ENCODE measurements around the gene USP33. TPM values are rescaled to one million over a fixed set of nuclear protein-coding genes. Genes with fewer than 3 reads are reported as not detected.
A peak's percentile ranks its signal among the peaks of the same experiment; 100 is the strongest.
"Not testable (repeated sequence)": the region's sequence is repeated elsewhere in the genome, so short reads cannot be mapped to it uniquely, and the experiment has no call there.

Gene USP33
- total and polyA plus RNA-seq, 3 experiments from 2014 or later = 38.9 to 43.1 (median 41.8) TPM

- peaks cover 49% of the 10 kb centered on the region for H3K4me1 ChIP-seq (ENCODE audit: insufficient read depth, low read length)
- H3K27me3 Mint-ChIP-seq = no peaks in the 10 kb centered on the region
- no peak overlapping the region for H3K4me3 ChIP-seq (ENCODE audit: low read length)
These were observed 2.5 kb downstream of the USP33 start for GRCh38 chr1:77757066-77757584.

GRCh38 chr1:77756052-77756754 is 3.4 kb downstream of the USP33 start:
- Histone ChIP-seq H3K27ac (ENCODE audit: low read depth, low read length) (no peak overlapping the region), H3K27me3 (ENCODE audit: insufficient read depth, low read length, poor library complexity, severe bottlenecking) (no peaks in the 10 kb centered on the region), H3K4me3 (ENCODE audit: low read length) (no peak overlapping the region), H3K36me3 (ENCODE audit: insufficient read depth, low read length) (no peaks in the 10 kb centered on the region), H3K9me3 (ENCODE audit: low read length) (no peaks in the 10 kb centered on the region), H3K4me1 (ENCODE audit: insufficient read depth, low read length) (peaks cover 51% of the 10 kb centered on the region)
- Mint-ChIP-seq H3K27me3 (no peaks in the 10 kb centered on the region), H3K27ac (peak overlapping the region; percentile 9 to 81 (median 50)), H3K4me3 (peak overlapping the region; percentile 13 to 83 (median 44)), H3K9me3 (no peaks in the 10 kb centered on the region), H3K4me1 (peaks cover 49 to 71% (median 67%) of the 10 kb centered on the region in 3 donors), H3K36me3 (peaks cover 0 to 9% (median 0%) of the 10 kb centered on the region in 3 donors)
- CTCF ChIA-PET = interaction anchor here (1.3 kb wide), 1 partner anchor 23 kb away, joined by 4 read pairs; the partner anchor contains the start of gene MIGA1
- DNase-seq = no peak
- POLR2A ChIA-PET = interaction anchor here (0.9 to 1.2 kb wide), 2 partner anchors 23 to 222 kb away, joined by 4 to 5 read pairs; partner anchors contain the start of genes FUBP1 and MIGA1

More at GRCh38 chr1:77757066-77757584, 2.5 kb downstream of the USP33 start:
- CTCF ChIA-PET = interaction anchor here (1.3 kb wide), 1 partner anchor 22 kb away, joined by 4 read pairs; the partner anchor contains the start of gene MIGA1
- H3K4me3 Mint-ChIP-seq = peak overlapping the region; percentile 66 to 98 (median 78)
- Histone ChIP-seq H3K27me3 (ENCODE audit: insufficient read depth, low read length, poor library complexity, severe bottlenecking) (no peaks in the 10 kb centered on the region), H3K36me3 (ENCODE audit: insufficient read depth, low read length) (no peaks in the 10 kb centered on the region), H3K27ac (ENCODE audit: low read depth, low read length) (no peak overlapping the region), H3K9me3 (ENCODE audit: low read length) (no peaks in the 10 kb centered on the region)
- H3K9me3 Mint-ChIP-seq = no peaks in the 10 kb centered on the region
- peaks cover 0 to 9% (median 0%) of the 10 kb centered on the region in 3 donors for H3K36me3 Mint-ChIP-seq
- H3K4me1 Mint-ChIP-seq = peaks cover 48 to 68% (median 65%) of the 10 kb centered on the region in 3 donors
- H3K27ac Mint-ChIP-seq = peak overlapping the region in 7 of 8 donors; percentile 10 to 88 (median 76)
- POLR2A ChIA-PET = interaction anchor here (0.9 to 1.2 kb wide), 2 partner anchors 22 to 221 kb away, joined by 4 to 5 read pairs; partner anchors contain the start of genes FUBP1 and MIGA1
- no peak for DNase-seq

GRCh38 chr1:77749489-77749888 is 10.2 kb downstream of the USP33 start:
- H3K9me3 Mint-ChIP-seq; H3K27ac ChIP-seq (ENCODE audit: low read depth, low read length); POLR2A ChIA-PET; H3K36me3 ChIP-seq (ENCODE audit: insufficient read depth, low read length); H3K27ac Mint-ChIP-seq; H3K4me3 Mint-ChIP-seq; DNase-seq; CTCF ChIA-PET; H3K27me3 ChIP-seq (ENCODE audit: insufficient read depth, low read length, poor library complexity, severe bottlenecking); H3K27me3 Mint-ChIP-seq; H3K9me3 ChIP-seq (ENCODE audit: low read length); H3K4me3 ChIP-seq (ENCODE audit: low read length): not testable (repeated sequence)
- peaks cover 0 to 19% (median 3%) of the 10 kb centered on the region in 3 donors for H3K36me3 Mint-ChIP-seq
- peaks cover 58 to 84% (median 77%) of the 10 kb centered on the region in 3 donors for H3K4me1 Mint-ChIP-seq
- peaks cover 20% of the 10 kb centered on the region for H3K4me1 ChIP-seq (ENCODE audit: insufficient read depth, low read length)

GRCh38 chr1:77744576-77744975 is 15.1 kb downstream of the USP33 start:
- Histone ChIP-seq H3K4me1 (ENCODE audit: insufficient read depth, low read length) (peaks cover 10% of the 10 kb centered on the region), H3K27me3 (ENCODE audit: insufficient read depth, low read length, poor library complexity, severe bottlenecking) (no peaks in the 10 kb centered on the region), H3K9me3 (ENCODE audit: low read length) (no peaks in the 10 kb centered on the region), H3K36me3 (ENCODE audit: insufficient read depth, low read length) (no peaks in the 10 kb centered on the region), H3K4me3 (ENCODE audit: low read length) (no peak overlapping the region), H3K27ac (ENCODE audit: low read depth, low read length) (no peak overlapping the region)
- H3K27ac Mint-ChIP-seq = peak overlapping the region in 2 of 8 donors; percentile 1 to 75
- H3K27me3 Mint-ChIP-seq = no peaks in the 10 kb centered on the region
- H3K36me3 Mint-ChIP-seq = peaks cover 0 to 34% (median 3%) of the 10 kb centered on the region in 3 donors
- no peak for DNase-seq
- no peak overlapping the region for H3K4me3 Mint-ChIP-seq
- no peaks in the 10 kb centered on the region for H3K9me3 Mint-ChIP-seq
- peaks cover 46 to 69% (median 64%) of the 10 kb centered on the region in 3 donors for H3K4me1 Mint-ChIP-seq
- ChIA-PET CTCF (no interaction called here), POLR2A (no interaction called here)

GRCh38 chr1:77742011-77742555 is 17.6 kb downstream of the USP33 start:
- POLR2A ChIA-PET = no interaction called here
- no peaks in the 10 kb centered on the region for H3K27me3 Mint-ChIP-seq
- CTCF ChIA-PET = no interaction called here
- Histone ChIP-seq H3K4me1 (ENCODE audit: insufficient read depth, low read length) (peaks cover 4% of the 10 kb centered on the region), H3K4me3 (ENCODE audit: low read length) (no peak overlapping the region), H3K27ac (ENCODE audit: low read depth, low read length) (no peak overlapping the region), H3K36me3 (ENCODE audit: insufficient read depth, low read length) (no peaks in the 10 kb centered on the region), H3K27me3 (ENCODE audit: insufficient read depth, low read length, poor library complexity, severe bottlenecking) (no peaks in the 10 kb centered on the region), H3K9me3 (ENCODE audit: low read length) (no peaks in the 10 kb centered on the region)
- no peak overlapping the region for H3K4me3 Mint-ChIP-seq
- DNase-seq = no peak
- H3K4me1 Mint-ChIP-seq = peaks cover 31 to 48% (median 43%) of the 10 kb centered on the region in 3 donors
- H3K27ac Mint-ChIP-seq = peak overlapping the region in 4 of 8 donors; percentile 29 to 79 (median 60)
- H3K9me3 Mint-ChIP-seq = no peaks in the 10 kb centered on the region
- peaks cover 0 to 55% (median 10%) of the 10 kb centered on the region in 3 donors for H3K36me3 Mint-ChIP-seq

GRCh38 chr1:77741316-77741715 is 18.3 kb downstream of the USP33 start:
- H3K9me3 Mint-ChIP-seq = no peaks in the 10 kb centered on the region
- Histone ChIP-seq H3K27ac (ENCODE audit: low read depth, low read length) (no peak overlapping the region), H3K4me3 (ENCODE audit: low read length) (no peak overlapping the region), H3K4me1 (ENCODE audit: insufficient read depth, low read length) (peaks cover 4% of the 10 kb centered on the region), H3K27me3 (ENCODE audit: insufficient read depth, low read length, poor library complexity, severe bottlenecking) (no peaks in the 10 kb centered on the region), H3K9me3 (ENCODE audit: low read length) (no peaks in the 10 kb centered on the region), H3K36me3 (ENCODE audit: insufficient read depth, low read length) (no peaks in the 10 kb centered on the region)
- no peak for DNase-seq
- H3K27me3 Mint-ChIP-seq = no peaks in the 10 kb centered on the region
- no peak overlapping the region for H3K4me3 Mint-ChIP-seq
- H3K36me3 Mint-ChIP-seq = peaks cover 0 to 59% (median 10%) of the 10 kb centered on the region in 3 donors
- peak overlapping the region in 2 of 8 donors; percentile 52 to 70 for H3K27ac Mint-ChIP-seq
- peaks cover 26 to 40% (median 35%) of the 10 kb centered on the region in 3 donors for H3K4me1 Mint-ChIP-seq
- CTCF ChIA-PET = no interaction called here
- POLR2A ChIA-PET = no interaction called here

GRCh38 chr1:77739235-77739634 is 20.4 kb downstream of the USP33 start:
- Histone ChIP-seq H3K27me3 (ENCODE audit: insufficient read depth, low read length, poor library complexity, severe bottlenecking) (no peaks in the 10 kb centered on the region), H3K36me3 (ENCODE audit: insufficient read depth, low read length) (peaks cover 6% of the 10 kb centered on the region), H3K4me1 (ENCODE audit: insufficient read depth, low read length) (peaks cover 4% of the 10 kb centered on the region), H3K9me3 (ENCODE audit: low read length) (no peaks in the 10 kb centered on the region), H3K4me3 (ENCODE audit: low read length) (no peak overlapping the region), H3K27ac (ENCODE audit: low read depth, low read length) (no peak overlapping the region)
- peaks cover 0 to 55% (median 11%) of the 10 kb centered on the region in 3 donors for H3K36me3 Mint-ChIP-seq
- no peak overlapping the region for H3K4me3 Mint-ChIP-seq
- no peaks in the 10 kb centered on the region for H3K9me3 Mint-ChIP-seq
- H3K27ac Mint-ChIP-seq = peak overlapping the region in 1 of 8 donors; percentile 88
- peaks cover 10 to 20% (median 14%) of the 10 kb centered on the region in 3 donors for H3K4me1 Mint-ChIP-seq
- H3K27me3 Mint-ChIP-seq = no peaks in the 10 kb centered on the region
- ChIA-PET CTCF (interaction anchor here (0.6 to 1.3 kb wide), 2 partner anchors 15 to 56 kb away, joined by 3 read pairs; partner anchors contain the start of gene ZZZ3), POLR2A (no interaction called here)
- no peak for DNase-seq

GRCh38 chr1:77732090-77732489 is 27.6 kb downstream of the USP33 start:
- POLR2A ChIA-PET = no interaction called here
- Histone ChIP-seq H3K27me3 (ENCODE audit: insufficient read depth, low read length, poor library complexity, severe bottlenecking) (no peaks in the 10 kb centered on the region), H3K36me3 (ENCODE audit: insufficient read depth, low read length) (peaks cover 27% of the 10 kb centered on the region), H3K4me3 (ENCODE audit: low read length) (no peak overlapping the region), H3K4me1 (ENCODE audit: insufficient read depth, low read length) (no peaks in the 10 kb centered on the region), H3K27ac (ENCODE audit: low read depth, low read length) (no peak overlapping the region), H3K9me3 (ENCODE audit: low read length) (no peaks in the 10 kb centered on the region)
- peak overlapping the region in 3 of 8 donors; percentile 50 to 95 (median 59) for H3K27ac Mint-ChIP-seq
- H3K4me1 Mint-ChIP-seq = peaks cover 0 to 2% (median 0%) of the 10 kb centered on the region in 3 donors
- no peak for DNase-seq
- H3K9me3 Mint-ChIP-seq = no peaks in the 10 kb centered on the region
- CTCF ChIA-PET = no interaction called here
- H3K27me3 Mint-ChIP-seq = no peaks in the 10 kb centered on the region
- no peak overlapping the region for H3K4me3 Mint-ChIP-seq
- peaks cover 0 to 67% (median 11%) of the 10 kb centered on the region in 3 donors for H3K36me3 Mint-ChIP-seq

Measured in CD8-positive, alpha-beta memory T cell (primary cell).